H7 (cell line): Measurements from ENCODE around the gene CACNG4. TPM values are rescaled to one million over a fixed set of nuclear protein-coding genes. Genes with fewer than 3 reads are reported as not detected.
"Not testable (repeated sequence)": the region's sequence is repeated elsewhere in the genome, so short reads cannot be mapped to it uniquely, and the experiment has no call there.

Source experiments
- DNase-seq: peaks from one replicate; pipeline ENCODE4 v3.0.0; 2012
- H3K27me3 ChIP-seq: 2 replicates; pipeline ENCODE4 v1.6.0; 2011; ENCODE audit warnings: mild to moderate bottlenecking, low read length; ENCODE audit not compliant: control insufficient read depth, insufficient read depth
- H3K36me3 ChIP-seq: replicated peaks from 2 replicates; pipeline ENCODE4 v1.5.1; 2011; ENCODE audit warnings: low read length; ENCODE audit not compliant: control insufficient read depth, insufficient read depth
- H3K4me3 ChIP-seq: 2 replicates; pipeline ENCODE4 v1.5.1; 2011; ENCODE audit warnings: low read depth, mild to moderate bottlenecking, control low read depth, low read length, moderate library complexity; ENCODE audit not compliant: insufficient read depth
- total RNA-seq: library from RNA; depleted of rRNA; stranded (reverse); fragments of >200 nt; shearing (Covaris generic); gene quantifications from 2 replicates; pipeline ENCODE4 v1.2.3, GENCODE V29; 2014

The CACNG4 gene
- total RNA-seq, 1 experiment from 2014 or later: 1.1 TPM

DNA sequence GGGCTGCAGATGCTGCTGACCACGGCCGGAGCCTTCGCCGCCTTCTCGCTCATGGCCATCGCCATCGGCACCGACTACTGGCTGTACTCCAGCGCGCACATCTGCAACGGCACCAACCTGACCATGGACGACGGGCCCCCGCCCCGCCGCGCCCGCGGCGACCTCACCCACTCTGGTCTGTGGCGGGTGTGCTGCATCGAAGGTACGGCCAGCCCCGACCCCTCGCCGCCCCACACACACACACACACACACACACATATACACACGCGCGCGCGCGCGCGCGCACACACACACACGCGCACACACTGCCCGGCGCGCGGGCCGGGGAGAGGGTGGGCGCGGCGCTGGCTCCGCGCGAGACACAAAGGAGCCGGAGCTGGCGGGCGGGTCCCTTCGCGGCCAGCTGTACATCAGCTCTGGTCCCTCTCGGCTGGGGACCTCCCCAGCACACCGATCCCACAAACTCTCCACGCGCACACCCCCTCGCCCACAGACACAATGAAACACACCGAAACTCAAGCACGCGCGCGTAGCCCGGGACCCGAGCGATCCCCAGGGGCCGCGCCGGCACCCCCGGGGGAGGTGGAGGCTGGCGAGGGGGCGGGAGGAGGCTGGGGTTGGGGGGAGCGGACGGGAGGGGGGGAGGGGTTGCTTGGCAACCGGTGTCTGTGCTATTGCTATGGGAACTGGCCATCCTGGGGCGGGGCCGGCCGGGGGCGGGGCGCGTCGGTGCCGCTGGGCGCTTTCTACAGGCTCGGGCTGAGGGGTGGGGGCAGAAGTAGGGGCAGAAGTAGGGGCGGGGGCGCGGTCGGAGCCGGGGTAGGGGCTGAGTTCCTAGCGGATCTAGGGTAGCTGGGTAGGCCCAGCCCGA is 658 bp downstream of the CACNG4 start:
- no peaks in the 10 kb centered on the region for H3K36me3 ChIP-seq
- H3K27me3 ChIP-seq: peaks cover 50% of the 10 kb centered on the region
- peak overlapping the region; percentile 67 for H3K4me3 ChIP-seq
- DNase-seq: peak; percentile 98

DNA sequence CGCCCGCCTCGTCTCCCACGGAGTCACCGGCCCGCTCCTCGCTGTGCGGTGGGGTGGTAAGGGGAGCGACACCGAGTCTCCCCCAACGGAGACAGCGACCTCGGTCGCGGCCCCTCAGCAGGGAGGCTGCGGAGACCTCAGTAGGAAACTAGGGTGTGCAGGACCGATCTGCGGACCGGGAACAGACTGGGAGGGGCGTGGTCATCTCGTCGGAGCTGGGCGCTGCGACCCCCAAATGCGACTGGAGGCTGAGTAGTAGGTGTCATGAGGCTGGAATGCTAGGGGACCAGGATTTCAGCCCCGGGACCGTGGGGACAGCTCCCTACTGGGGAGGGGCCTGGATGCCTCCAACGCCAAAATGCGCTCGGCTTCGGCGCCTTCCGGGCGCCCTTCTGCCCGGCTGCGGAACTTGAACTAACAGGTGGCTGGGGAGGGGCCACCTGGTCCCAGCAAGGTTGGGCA is 1.3 kb downstream of the CACNG4 start:
- no peaks in the 10 kb centered on the region for H3K36me3 ChIP-seq
- peaks cover 48% of the 10 kb centered on the region for H3K27me3 ChIP-seq
- peak overlapping the region; percentile 59 for H3K4me3 ChIP-seq
- DNase-seq: peak; percentile 85

DNA sequence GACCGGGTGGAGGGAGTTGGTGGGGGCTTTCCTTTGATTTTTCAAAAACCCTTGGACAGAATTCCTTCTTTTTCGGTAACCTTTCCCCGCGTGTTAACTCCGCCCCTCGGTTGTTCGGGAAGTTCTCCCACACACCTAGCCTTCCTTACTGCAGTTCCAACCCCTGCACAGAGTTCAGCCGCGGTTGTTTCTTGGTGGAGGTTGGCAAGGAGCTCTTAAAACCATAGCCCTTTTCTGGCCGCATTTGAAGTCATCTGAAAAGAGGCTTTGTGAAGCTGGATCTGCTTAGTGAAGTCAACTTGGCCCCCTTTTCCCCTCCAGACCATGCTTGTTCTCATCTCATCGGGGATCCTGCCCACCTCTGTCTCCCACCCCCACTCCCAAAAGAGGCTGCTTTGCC is 1.8 kb downstream of the CACNG4 start:
- peak overlapping the region; percentile 59 for H3K4me3 ChIP-seq
- H3K36me3 ChIP-seq: no peaks in the 10 kb centered on the region
- H3K27me3 ChIP-seq: peaks cover 48% of the 10 kb centered on the region
- DNase-seq: no peak

GRCh38 chr17:66966704-66967418 is 2.4 kb downstream of the CACNG4 start:
- H3K27me3 ChIP-seq: peaks cover 48% of the 10 kb centered on the region
- no peaks in the 10 kb centered on the region for H3K36me3 ChIP-seq
- no peak for DNase-seq
- no peak overlapping the region for H3K4me3 ChIP-seq

GRCh38 chr17:66967837-66968543 is 3.5 kb downstream of the CACNG4 start:
- no peak for DNase-seq
- Histone ChIP-seq H3K4me3 (no peak overlapping the region), H3K36me3 (no peaks in the 10 kb centered on the region), H3K27me3 (peaks cover 40% of the 10 kb centered on the region)

- H3K4me3 ChIP-seq: no peak overlapping the region
- DNase-seq: no peak
- H3K27me3 ChIP-seq: peaks cover 31% of the 10 kb centered on the region
Observed at GRCh38 chr17:66968916-66969315, 4.4 kb downstream of the CACNG4 start.

GRCh38 chr17:66970140-66970539 is 5.6 kb downstream of the CACNG4 start:
- no peak for DNase-seq
- no peak overlapping the region for H3K4me3 ChIP-seq
- H3K36me3 ChIP-seq: no peaks in the 10 kb centered on the region
- peaks cover 24% of the 10 kb centered on the region for H3K27me3 ChIP-seq

More at GRCh38 chr17:66968916-66969315, 4.4 kb downstream of the CACNG4 start:
- H3K36me3 ChIP-seq: no peaks in the 10 kb centered on the region

- H3K4me3 ChIP-seq: no peak overlapping the region
- H3K27me3 ChIP-seq: peaks cover 20% of the 10 kb centered on the region
- DNase-seq: no peak
- no peaks in the 10 kb centered on the region for H3K36me3 ChIP-seq
Observed at GRCh38 chr17:66970797-66971196, 6.3 kb downstream of the CACNG4 start.

- no peak for DNase-seq
- Histone ChIP-seq H3K27me3 (peaks cover 15% of the 10 kb centered on the region), H3K4me3 (no peak overlapping the region), H3K36me3 (no peaks in the 10 kb centered on the region)
Observed at GRCh38 chr17:66971264-66971663, 6.8 kb downstream of the CACNG4 start.

GRCh38 chr17:66971730-66972441 is 7.4 kb downstream of the CACNG4 start:
- DNase-seq: no peak
- Histone ChIP-seq H3K4me3 (no peak overlapping the region), H3K36me3 (no peaks in the 10 kb centered on the region), H3K27me3 (peaks cover 9% of the 10 kb centered on the region; the same call in 1 of the 2 replicates)

GRCh38 chr17:66972442-66972830 is 7.9 kb downstream of the CACNG4 start:
- not testable (repeated sequence) for H3K27me3 ChIP-seq, H3K4me3 ChIP-seq, H3K36me3 ChIP-seq, DNase-seq

DNA sequence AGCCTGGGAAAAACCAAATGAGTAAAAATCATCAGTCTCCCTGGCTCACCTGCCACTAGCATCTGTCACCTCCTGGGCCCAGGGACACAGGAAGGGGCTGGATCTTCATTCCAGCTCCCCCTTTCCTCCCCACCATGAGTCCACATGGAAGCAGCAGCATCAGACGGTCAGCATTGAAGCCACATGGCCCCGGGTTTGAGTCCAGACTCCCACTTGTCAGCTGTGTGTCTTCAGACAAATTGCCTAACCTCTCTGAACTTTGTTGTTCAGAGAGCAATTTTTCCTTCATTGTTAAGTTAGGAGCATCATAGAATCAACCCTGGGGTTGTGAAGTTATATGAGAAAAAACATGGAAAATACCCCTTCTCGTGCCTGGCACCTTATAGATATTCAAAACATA is 10.7 kb downstream of the CACNG4 start:
- H3K27me3 ChIP-seq: no peaks in the 10 kb centered on the region; the same call in 1 of the 2 replicates
- H3K4me3 ChIP-seq: no peak overlapping the region
- no peaks in the 10 kb centered on the region for H3K36me3 ChIP-seq
- DNase-seq: no peak

GRCh38 chr17:66975614-66976378 is 11.3 kb downstream of the CACNG4 start:
- peak; percentile 88 for DNase-seq
- H3K36me3 ChIP-seq: no peaks in the 10 kb centered on the region
- no peak overlapping the region for H3K4me3 ChIP-seq
- H3K27me3 ChIP-seq: no peaks in the 10 kb centered on the region; the same call in 1 of the 2 replicates
